Fibroblast of lung (primary cell): ENCODE data around the gene CLDN9.

Experiments used
- EZH2 ChIP-seq: IDR thresholded peaks from 2 replicates; pipeline ENCODE4 v1.5.1; 2012; ENCODE audit warnings: low read length, control low read depth, mild to moderate bottlenecking; ENCODE audit errors: missing control alignments
- TF ChIP-seq, protein P1 (sequence below), 2 donors: IDR thresholded peaks in 1 of 2; conservative IDR thresholded peaks in 1 of 2; 1 replicate in 1 of 2; 2 replicates in 1 of 2; pipeline ENCODE4 v1.5.1; 2011 to 2012; ENCODE audit warnings: low read length in 2 of 2, control low read depth in 1 of 2, inconsistent platforms in 1 of 2, low read depth in 1 of 2, mild to moderate bottlenecking in 1 of 2

GRCh38 chr16:3057181-3058138 lies 44.7 kb downstream of the CLDN9 start:
- TF ChIP-seq, protein P1, sequence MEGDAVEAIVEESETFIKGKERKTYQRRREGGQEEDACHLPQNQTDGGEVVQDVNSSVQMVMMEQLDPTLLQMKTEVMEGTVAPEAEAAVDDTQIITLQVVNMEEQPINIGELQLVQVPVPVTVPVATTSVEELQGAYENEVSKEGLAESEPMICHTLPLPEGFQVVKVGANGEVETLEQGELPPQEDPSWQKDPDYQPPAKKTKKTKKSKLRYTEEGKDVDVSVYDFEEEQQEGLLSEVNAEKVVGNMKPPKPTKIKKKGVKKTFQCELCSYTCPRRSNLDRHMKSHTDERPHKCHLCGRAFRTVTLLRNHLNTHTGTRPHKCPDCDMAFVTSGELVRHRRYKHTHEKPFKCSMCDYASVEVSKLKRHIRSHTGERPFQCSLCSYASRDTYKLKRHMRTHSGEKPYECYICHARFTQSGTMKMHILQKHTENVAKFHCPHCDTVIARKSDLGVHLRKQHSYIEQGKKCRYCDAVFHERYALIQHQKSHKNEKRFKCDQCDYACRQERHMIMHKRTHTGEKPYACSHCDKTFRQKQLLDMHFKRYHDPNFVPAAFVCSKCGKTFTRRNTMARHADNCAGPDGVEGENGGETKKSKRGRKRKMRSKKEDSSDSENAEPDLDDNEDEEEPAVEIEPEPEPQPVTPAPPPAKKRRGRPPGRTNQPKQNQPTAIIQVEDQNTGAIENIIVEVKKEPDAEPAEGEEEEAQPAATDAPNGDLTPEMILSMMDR (conservative IDR thresholded peaks at IDR 0.05 in 1 of 2, IDR thresholded peaks at IDR 0.05 in 1 of 2; ENCODE audit: low read depth in 1 of 2, low read length in 2 of 2): no peak
- TF ChIP-seq EZH2: no peak
